HG02642 (cell line): ENCODE measurements around the gene TEX19.

Source experiments
- ATAC-seq: cut with Tn5 transposase; IDR thresholded peaks from one replicate; pipeline ENCODE4 v1.9.1; 2021; ENCODE audit warnings: mild to moderate bottlenecking; ENCODE audit not compliant: unreplicated experiment, poor library complexity

The TEX19 gene

GRCh38 chr17:82320956-82321927, 37.8 kb upstream of the TEX19 start:
- ATAC-seq, result no peak

DNA sequence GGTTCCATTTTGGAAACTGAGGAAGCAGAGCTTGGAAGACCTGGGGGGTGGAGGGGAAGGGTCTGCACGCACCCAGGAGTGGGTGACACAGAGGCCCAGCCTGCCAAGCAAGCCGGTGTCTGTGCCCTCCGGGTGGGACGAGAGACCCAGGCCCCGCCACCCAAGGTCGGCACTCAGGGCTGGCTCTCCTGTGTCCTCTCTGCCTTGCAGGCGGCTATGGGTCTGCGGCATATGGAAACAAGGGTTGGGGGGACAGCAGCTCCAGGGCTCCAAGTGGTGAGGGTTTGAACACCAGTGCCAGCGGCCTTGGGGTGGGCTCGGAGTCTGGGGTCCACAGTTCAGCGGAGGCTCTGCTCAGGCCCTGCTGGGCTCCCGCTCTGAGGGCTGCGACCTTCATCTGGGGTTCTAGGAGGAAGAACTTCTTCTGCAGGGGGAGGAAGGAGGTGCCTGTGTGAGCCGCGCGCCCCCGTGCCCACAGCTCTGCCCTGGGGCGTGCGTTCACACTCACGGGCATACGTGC, 37.0 kb upstream of the TEX19 start:
- ATAC-seq, result no peak

GRCh38 chr17:82322526-82323453, 36.3 kb upstream of the TEX19 start:
- no peak for ATAC-seq

DNA sequence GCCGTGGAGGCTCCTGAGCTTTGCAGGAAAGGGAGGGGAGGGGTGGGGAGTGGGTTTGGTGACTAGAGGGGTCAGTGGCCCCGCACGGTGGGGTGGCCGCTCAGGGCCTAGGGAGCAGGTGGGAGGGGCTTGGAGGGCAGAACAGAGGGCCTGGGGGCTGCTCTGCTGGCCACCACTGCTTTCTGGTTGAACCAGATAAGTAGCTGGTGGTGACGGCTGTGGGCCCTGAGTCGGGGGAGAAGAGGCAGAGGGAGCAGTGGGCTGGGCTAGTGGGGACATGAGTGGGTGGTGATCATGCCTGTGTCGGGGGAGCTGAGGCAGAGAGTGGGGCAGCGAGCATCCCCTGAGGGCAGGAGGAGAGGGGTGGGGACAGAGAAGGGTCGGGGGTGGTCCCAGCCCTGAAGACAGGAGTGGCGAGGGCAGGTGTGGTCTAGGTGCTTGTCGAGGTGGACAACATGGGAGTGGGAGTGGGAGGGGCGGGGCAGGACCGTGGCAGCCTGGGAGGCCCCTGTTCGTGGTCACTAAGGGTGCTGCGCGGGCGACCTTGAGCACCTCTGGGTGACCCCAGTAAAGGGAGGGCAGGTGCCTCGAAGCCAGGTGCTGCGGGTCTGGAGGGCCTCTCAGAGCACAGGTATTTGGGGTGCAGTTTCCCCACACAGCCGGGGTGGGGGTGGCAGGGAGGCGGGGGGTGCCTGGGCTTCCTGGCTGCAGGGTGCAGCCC, 35.4 kb upstream of the TEX19 start:
- ATAC-seq, result no peak

GRCh38 chr17:82324566-82325285, 34.3 kb upstream of the TEX19 start:
- ATAC-seq, result no peak

GRCh38 chr17:82325286-82326180, 33.5 kb upstream of the TEX19 start:
- no peak for ATAC-seq

- ATAC-seq, result no peak
Measured at GRCh38 chr17:82327289-82327688, 31.8 kb upstream of the TEX19 start.

DNA sequence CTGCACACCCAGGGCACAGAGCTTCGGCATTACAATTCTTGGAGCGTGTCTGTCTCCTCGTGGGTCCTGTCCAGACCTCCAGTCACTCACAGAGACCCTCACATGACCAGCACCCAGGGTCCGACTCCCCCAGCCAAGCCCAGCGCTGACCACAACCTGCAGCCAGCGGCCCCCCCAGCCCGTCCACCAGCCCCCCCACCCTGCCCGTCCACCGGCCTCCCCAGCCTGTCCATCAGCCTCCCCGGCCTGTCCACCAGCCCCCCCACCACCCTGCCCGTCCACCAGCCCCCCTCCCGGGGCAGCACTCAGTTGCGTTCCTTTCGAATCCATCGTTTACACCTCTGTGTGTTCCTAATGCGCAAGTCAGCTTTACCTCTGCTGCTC, 31.3 kb upstream of the TEX19 start:
- no peak for ATAC-seq

DNA sequence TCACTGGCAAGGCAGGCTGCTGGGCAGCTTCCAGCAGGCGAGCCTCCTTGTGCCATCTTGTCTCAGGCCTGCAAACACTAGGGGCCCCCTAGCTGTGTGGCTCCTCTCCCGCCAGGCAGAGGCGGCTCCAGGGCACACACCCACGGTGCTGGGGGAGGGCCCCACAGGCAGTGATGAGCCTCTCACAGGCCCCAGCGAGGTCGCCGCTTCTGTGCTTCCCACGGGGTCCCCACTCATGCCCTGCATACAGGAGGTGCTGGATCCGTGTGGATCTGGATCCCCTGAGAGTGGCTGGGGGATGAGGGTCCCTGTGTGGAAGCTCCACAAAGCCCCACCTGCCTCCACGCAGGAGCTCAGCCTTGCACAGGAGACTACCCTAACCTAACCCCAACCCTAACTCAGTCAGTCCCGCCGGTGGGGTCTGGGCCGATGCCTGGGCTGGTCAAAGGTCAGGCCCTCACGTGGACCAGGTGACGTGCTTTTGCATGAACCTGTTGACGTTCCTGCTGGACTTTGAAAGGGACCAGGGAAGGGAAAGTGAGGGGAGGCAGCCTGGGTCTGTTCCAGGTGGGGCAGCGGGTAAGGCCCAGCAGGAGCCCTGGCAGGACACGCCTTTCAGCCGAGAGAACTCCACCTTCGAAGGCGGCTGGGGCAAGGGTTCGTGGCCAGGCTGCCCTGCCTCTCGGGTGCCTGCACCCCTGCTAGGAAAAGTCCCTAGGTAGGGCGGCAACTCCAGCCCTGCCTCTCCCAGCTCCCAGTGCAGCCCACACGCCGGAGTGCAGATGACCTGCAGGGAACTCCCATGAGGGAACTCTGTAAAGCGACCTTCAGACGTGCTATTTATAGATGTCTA, 30.7 kb upstream of the TEX19 start:
- ATAC-seq, result no peak

- no peak for ATAC-seq
Measured at GRCh38 chr17:82328994-82329507, 30.0 kb upstream of the TEX19 start.

DNA sequence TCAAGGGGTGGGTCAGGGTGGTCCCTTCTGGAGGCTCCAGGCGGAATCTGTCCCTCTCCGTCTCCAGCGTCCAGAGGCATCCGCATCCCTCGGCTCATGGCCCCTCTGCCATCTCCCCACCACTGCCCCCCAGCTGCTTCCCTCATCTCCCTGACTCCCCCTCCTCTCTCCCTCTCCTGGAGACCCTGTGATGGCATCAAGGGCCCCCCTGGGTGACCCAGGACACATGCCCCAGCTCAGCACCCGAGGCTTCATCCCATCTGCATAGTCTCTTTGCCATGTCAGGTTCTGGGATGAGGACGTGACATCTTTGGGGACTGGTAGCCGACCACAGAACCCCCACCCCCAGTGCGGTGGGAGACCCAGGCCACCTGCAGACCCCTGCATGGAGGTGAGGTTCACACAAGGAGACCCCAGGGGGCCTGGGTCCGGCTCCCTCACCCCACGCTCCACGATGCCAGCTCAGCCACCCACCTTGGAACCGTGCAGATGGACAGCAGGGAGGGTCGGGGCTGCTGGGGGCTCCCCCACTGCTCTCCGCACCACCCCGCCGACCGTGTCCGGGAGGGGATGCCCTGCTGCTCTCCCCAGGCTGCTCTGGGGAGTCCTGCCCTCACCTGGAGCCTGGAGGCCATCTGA, 29.2 kb upstream of the TEX19 start:
- ATAC-seq, result no peak

- ATAC-seq, result no peak
Measured at GRCh38 chr17:82330322-82331239, 28.5 kb upstream of the TEX19 start.

- no peak for ATAC-seq
Measured at GRCh38 chr17:82331345-82331939, 27.6 kb upstream of the TEX19 start.

DNA sequence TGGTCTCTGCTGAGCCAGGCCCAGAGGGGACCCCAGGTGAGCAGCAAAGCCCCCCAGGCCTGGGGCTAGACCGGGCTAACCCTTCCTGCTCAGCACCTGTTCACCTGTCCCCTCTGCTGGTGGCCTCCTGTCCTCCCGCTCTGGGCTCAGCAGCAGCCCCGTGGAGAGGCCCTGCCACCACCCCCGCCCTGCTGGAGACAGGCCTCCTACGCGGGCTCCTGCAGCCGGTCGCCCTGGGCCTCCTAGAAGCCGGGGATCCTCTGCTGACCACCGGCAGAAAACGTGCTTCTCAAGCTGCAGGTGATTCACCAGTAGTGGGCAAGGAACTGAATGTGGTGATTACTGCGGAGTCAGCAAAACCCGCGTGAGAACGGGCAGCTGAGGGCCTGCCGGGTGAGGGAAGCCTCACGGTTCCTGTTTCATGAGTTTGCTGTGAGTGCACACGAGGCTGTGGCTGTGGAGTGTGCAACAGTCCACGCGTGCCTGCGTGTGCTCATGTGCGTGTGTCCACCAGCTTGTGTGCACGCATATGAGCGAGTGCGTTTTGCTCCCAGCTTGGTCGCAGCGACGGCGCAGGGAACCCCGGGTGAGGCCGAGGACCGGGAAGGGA, 26.3 kb upstream of the TEX19 start:
- no peak for ATAC-seq
